Mucosa of rectum (tissue), 2 donors: ENCODE measurements around the gene UNC93B1.
"Not testable (repeated sequence)": the region's sequence is repeated elsewhere in the genome, so short reads cannot be mapped to it uniquely, and the experiment has no call there.

Source experiments
- H3K27ac ChIP-seq, 2 donors: one replicate each; pipeline ENCODE4 v1.7.0; 2013; ENCODE audit warnings: inconsistent platforms in 2 of 2, low read depth in 2 of 2, low read length in 2 of 2
- H3K27me3 ChIP-seq, 2 donors: one replicate each; pipeline ENCODE4 v1.7.0; 2013; ENCODE audit warnings: low read length in 2 of 2; ENCODE audit not compliant: control insufficient read depth in 2 of 2, insufficient read depth in 2 of 2
- H3K36me3 ChIP-seq, 2 donors: one replicate each; pipeline ENCODE4 v1.7.0; 2013; ENCODE audit warnings: low read length in 2 of 2; ENCODE audit not compliant: control insufficient read depth in 2 of 2, insufficient read depth in 2 of 2
- H3K4me1 ChIP-seq, 2 donors: one replicate each; pipeline ENCODE4 v1.7.0; 2013; ENCODE audit warnings: low read length in 2 of 2, mild to moderate bottlenecking in 1 of 2; ENCODE audit not compliant: control insufficient read depth in 2 of 2, insufficient read depth in 2 of 2
- H3K4me3 ChIP-seq, 2 donors: one replicate each; pipeline ENCODE4 v1.7.0; 2013; ENCODE audit warnings: low read length in 2 of 2
- H3K9ac ChIP-seq, 2 donors: one replicate each; pipeline ENCODE4 v1.7.0; 2013; ENCODE audit warnings: low read length in 2 of 2, low read depth in 1 of 2, mild to moderate bottlenecking in 1 of 2
- H3K9me3 ChIP-seq, 2 donors: one replicate each; pipeline ENCODE4 v1.7.0; 2013; ENCODE audit warnings: low read length in 2 of 2; ENCODE audit not compliant: control insufficient read depth in 2 of 2
- donor health status: healthy.
- donor health status: Normal muscosa, but diverticular disease.

UNC93B1 gene

GRCh38 chr11:67998150-67999045, 5.5 kb downstream of the UNC93B1 start:
- Histone ChIP-seq H3K4me3 (no peak overlapping the region), H3K36me3 (peaks cover 4 to 5% of the 10 kb centered on the region in 2 donors), H3K27ac (no peak overlapping the region), H3K4me1 (peaks cover 10 to 20% of the 10 kb centered on the region in 2 donors), H3K9ac (no peak overlapping the region), H3K27me3 (no peaks in the 10 kb centered on the region), H3K9me3 (no peaks in the 10 kb centered on the region)

- Histone ChIP-seq H3K9ac (no peak overlapping the region), H3K4me3 (no peak overlapping the region), H3K9me3 (no peaks in the 10 kb centered on the region), H3K27me3 (no peaks in the 10 kb centered on the region), H3K27ac (peak overlapping the region in 1 of 2 donors; percentile 77), H3K4me1 (peaks cover 3 to 18% of the 10 kb centered on the region in 2 donors), H3K36me3 (peaks cover 3 to 4% of the 10 kb centered on the region in 2 donors)
Observed at GRCh38 chr11:67997475-67997921, 6.4 kb downstream of the UNC93B1 start.

- Histone ChIP-seq H3K27ac (peak overlapping the region in 1 of 2 donors; percentile 77), H3K27me3 (no peaks in the 10 kb centered on the region), H3K4me1 (peaks cover 0 to 18% of the 10 kb centered on the region in 2 donors), H3K4me3 (peak overlapping the region in 1 of 2 donors; percentile 65), H3K36me3 (peaks cover 2 to 4% of the 10 kb centered on the region in 2 donors), H3K9me3 (no peaks in the 10 kb centered on the region), H3K9ac (no peak overlapping the region)
Observed at GRCh38 chr11:67996622-67997474, 7.0 kb downstream of the UNC93B1 start.

- Histone ChIP-seq H3K27ac (no peak overlapping the region), H3K9ac (no peak overlapping the region), H3K9me3 (no peaks in the 10 kb centered on the region), H3K36me3 (peaks cover 2 to 4% of the 10 kb centered on the region in 2 donors), H3K4me3 (no peak overlapping the region), H3K4me1 (peaks cover 0 to 18% of the 10 kb centered on the region in 2 donors), H3K27me3 (no peaks in the 10 kb centered on the region)
Observed at GRCh38 chr11:67996051-67996450, 7.8 kb downstream of the UNC93B1 start.

GRCh38 chr11:67995579-67995978, 8.3 kb downstream of the UNC93B1 start:
- not testable (repeated sequence) for H3K36me3 ChIP-seq, H3K27me3 ChIP-seq, H3K27ac ChIP-seq, H3K9me3 ChIP-seq, H3K4me3 ChIP-seq, H3K9ac ChIP-seq
- peaks cover 0 to 18% of the 10 kb centered on the region in 2 donors for H3K4me1 ChIP-seq

GRCh38 chr11:67995129-67995528, 8.8 kb downstream of the UNC93B1 start:
- H3K4me1 ChIP-seq, result peaks cover 0 to 18% of the 10 kb centered on the region in 2 donors
- H3K27ac ChIP-seq, H3K27me3 ChIP-seq, H3K9me3 ChIP-seq, H3K4me3 ChIP-seq, H3K36me3 ChIP-seq, H3K9ac ChIP-seq: not testable (repeated sequence)

- not testable (repeated sequence) for H3K4me3 ChIP-seq, H3K27ac ChIP-seq, H3K36me3 ChIP-seq, H3K9ac ChIP-seq, H3K9me3 ChIP-seq, H3K27me3 ChIP-seq
- H3K4me1 ChIP-seq, result peaks cover 0 to 18% of the 10 kb centered on the region in 2 donors
Observed at GRCh38 chr11:67994387-67994786, 9.5 kb downstream of the UNC93B1 start.

GRCh38 chr11:67993821-67994220, 10.1 kb downstream of the UNC93B1 start:
- H3K4me3 ChIP-seq, H3K27me3 ChIP-seq, H3K27ac ChIP-seq, H3K9ac ChIP-seq, H3K9me3 ChIP-seq, H3K36me3 ChIP-seq: not testable (repeated sequence)
- peaks cover 0 to 18% of the 10 kb centered on the region in 2 donors for H3K4me1 ChIP-seq

- not testable (repeated sequence) for H3K36me3 ChIP-seq, H3K27ac ChIP-seq, H3K27me3 ChIP-seq, H3K9me3 ChIP-seq, H3K4me3 ChIP-seq, H3K4me1 ChIP-seq, H3K9ac ChIP-seq
Observed at GRCh38 chr11:67991347-67992121, 12.4 kb downstream of the UNC93B1 start.
